ENCODE results near the gene FEM1A.
"Not testable (repeated sequence)": the region's sequence is repeated elsewhere in the genome, so short reads cannot be mapped to it uniquely, and the experiment has no call there.

FEM1A gene

DNA sequence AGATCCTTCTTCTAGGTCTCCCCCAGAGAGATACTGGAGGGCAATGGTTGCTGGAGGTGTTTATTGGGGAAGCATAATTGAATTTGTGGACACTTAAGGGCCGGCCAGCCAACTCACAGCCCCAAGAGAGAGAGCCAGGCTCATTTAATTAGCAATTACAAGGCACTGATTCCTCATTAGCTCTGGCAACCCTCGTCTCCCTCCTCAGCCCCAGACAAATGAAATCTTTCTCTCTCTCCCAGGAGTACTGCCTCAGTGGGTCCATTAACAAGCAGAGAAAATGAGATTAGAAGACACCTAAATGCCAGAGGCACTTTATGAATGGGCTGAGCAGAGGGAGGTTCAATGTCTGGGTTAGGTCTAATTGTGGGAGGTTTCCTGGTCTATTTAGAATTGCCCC lies 19.0 kb upstream of the FEM1A start:
- POLR2A ChIA-PET, result no interaction called here
- TF ChIP-seq CTCF (IDR thresholded peaks at IDR 0.05; ENCODE audit: control extremely low read depth, extremely low read depth, low read depth, missing control alignments), result no peak
- CTCF ChIA-PET, result interaction anchor here (1.3 to 1.5 kb wide), 2 partner anchors 18 to 37 kb away, joined by 6 to 7 read pairs; partner anchors contain the start of gene FEM1A
- no peak for DNase-seq (ENCODE audit: extremely low spot score)

DNA sequence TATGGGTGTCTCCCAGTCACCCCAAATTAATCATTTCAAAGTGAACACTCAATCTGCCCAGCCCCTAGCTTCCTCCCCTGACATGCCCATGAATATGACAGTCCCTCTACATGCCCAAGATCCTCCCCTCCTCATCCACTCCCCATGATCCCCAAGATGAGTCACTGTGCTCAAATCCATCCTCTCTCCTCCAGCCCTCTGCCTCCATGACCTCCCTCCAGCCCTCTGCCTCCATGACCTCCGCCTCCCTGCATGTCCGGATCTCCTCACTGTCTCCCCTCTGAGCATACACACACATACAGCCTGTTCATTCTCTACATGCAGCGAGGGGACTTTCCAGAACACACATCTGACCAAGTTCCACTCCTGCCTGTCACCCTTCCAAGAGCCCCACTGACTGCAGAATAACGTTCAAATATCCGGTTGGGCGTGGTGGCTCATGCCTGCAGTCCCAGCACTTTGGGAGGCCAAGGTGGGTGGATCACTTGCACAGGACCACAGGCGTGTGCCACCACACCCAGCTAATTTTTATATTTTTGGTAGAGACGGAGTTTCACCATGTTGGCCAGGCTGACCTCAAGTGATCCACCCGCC lies 18.4 kb upstream of the FEM1A start:
- DNase-seq (ENCODE audit: extremely low spot score), result no peak
- POLR2A ChIA-PET, result no interaction called here
- no peak for TF ChIP-seq CTCF (IDR thresholded peaks at IDR 0.05; ENCODE audit: control extremely low read depth, extremely low read depth, low read depth, missing control alignments)
- CTCF ChIA-PET, result interaction anchor here (1.5 kb wide), 1 partner anchor 18 kb away, joined by 6 read pairs; the partner anchor contains the start of gene FEM1A

DNA sequence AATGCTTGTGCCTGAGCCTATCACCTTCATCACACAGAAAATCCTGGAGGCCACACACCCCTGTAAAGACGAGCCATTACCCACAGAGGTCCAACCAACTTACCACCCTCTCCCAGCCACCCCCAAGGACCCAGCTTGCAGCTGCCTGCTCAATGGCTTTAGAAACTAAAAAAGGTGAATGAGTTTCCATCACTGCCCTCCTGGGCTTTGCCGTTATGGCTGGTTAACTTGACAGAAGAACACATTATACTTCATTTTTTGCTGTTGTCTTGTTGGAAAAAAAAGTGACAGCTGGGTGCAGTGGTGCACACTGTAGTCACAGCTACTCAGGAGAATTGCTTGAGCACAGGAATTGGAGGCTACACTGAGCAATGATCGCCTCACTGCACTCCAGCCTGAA lies 17.4 kb upstream of the FEM1A start:
- no peak for TF ChIP-seq CTCF (IDR thresholded peaks at IDR 0.05; ENCODE audit: control extremely low read depth, extremely low read depth, low read depth, missing control alignments)
- ChIA-PET POLR2A (no interaction called here), CTCF (interaction anchor here (0.7 to 0.9 kb wide), 2 partner anchors 10 to 35 kb away, joined by 3 read pairs; no protein-coding TSS in a partner anchor)
- no peak for DNase-seq (ENCODE audit: extremely low spot score)

- CTCF ChIA-PET, result no interaction called here
- no peak for DNase-seq (ENCODE audit: extremely low spot score)
- no peak for TF ChIP-seq CTCF (IDR thresholded peaks at IDR 0.05; ENCODE audit: control extremely low read depth, extremely low read depth, low read depth, missing control alignments)
- POLR2A ChIA-PET, result no interaction called here
Measured at GRCh38 chr19:4775627-4776152, 15.8 kb upstream of the FEM1A start.

- POLR2A ChIA-PET, result no interaction called here
- no peak for TF ChIP-seq CTCF (IDR thresholded peaks at IDR 0.05; ENCODE audit: control extremely low read depth, extremely low read depth, low read depth, missing control alignments)
- DNase-seq (ENCODE audit: extremely low spot score), result no peak
- CTCF ChIA-PET, result interaction anchor here (0.8 to 1.4 kb wide), 3 partner anchors 13 to 32 kb away, joined by 3 to 6 read pairs (median 3); partner anchors contain the start of gene FEM1A
Measured at GRCh38 chr19:4776436-4777211, 14.9 kb upstream of the FEM1A start.

- POLR2A ChIA-PET; DNase-seq (ENCODE audit: extremely low spot score): not testable (repeated sequence)
- CTCF ChIA-PET, result interaction anchor here (0.9 to 1.4 kb wide), 4 partner anchors 12 to 48 kb away, joined by 3 to 6 read pairs (median 4); partner anchors contain the start of gene FEM1A
Measured at GRCh38 chr19:4778124-4778523, 13.4 kb upstream of the FEM1A start.

DNA sequence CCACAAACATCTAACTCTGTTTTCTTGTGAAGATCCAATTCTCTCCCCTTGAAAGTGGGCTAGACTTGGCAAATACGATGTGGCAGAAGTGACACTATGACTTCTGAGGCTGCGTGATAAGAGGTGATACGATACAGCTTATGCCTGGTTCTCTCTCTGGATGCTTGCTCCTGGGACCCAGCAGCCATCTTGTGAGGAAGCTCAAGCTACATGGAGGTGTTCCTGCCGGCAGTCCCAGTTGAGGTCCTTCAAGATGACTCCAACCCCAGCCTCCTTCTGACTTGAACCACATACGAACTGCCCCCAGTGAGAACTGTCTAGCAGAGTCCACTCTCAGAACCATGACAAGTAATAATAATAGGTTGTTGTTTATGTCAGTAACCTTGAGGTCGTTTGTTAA lies 10.7 kb upstream of the FEM1A start:
- CTCF ChIA-PET, result interaction anchor here (4.1 kb wide), 1 partner anchor 10 kb away, joined by 29 read pairs; the partner anchor contains the start of gene FEM1A
- no peak for DNase-seq (ENCODE audit: extremely low spot score)
- TF ChIP-seq CTCF (IDR thresholded peaks at IDR 0.05; ENCODE audit: control extremely low read depth, extremely low read depth, low read depth, missing control alignments), result no peak
- POLR2A ChIA-PET, result no interaction called here
